ENCODE data around the gene ATG4D.

GRCh38 chr19:10554760-10555609, 11.3 kb downstream of the ATG4D start:
- TF ChIP-seq EZH2 (IDR thresholded peaks at IDR 0.05; ENCODE audit: low read depth, unreplicated experiment) (no peak), CTCF (conservative IDR thresholded peaks at IDR 0.05; ENCODE audit: low read depth in 2 of 2) (no peak), REST (IDR thresholded peaks at IDR 0.05; ENCODE audit: unreplicated experiment) (no peak), POLR2AphosphoS5 (IDR thresholded peaks at IDR 0.05; ENCODE audit: low read depth) (no peak), EZH2phosphoT487 (IDR thresholded peaks at IDR 0.05; ENCODE audit: unreplicated experiment) (no peak), JUNB (IDR thresholded peaks at IDR 0.05; ENCODE audit: unreplicated experiment) (no peak), STAT1 (IDR thresholded peaks at IDR 0.05; ENCODE audit: unreplicated experiment) (no peak), ETS1 (IDR thresholded peaks at IDR 0.05) (no peak), ZNF114 (CRISPR knock-in tag; IDR thresholded peaks at IDR 0.05) (no peak), CREB1 (CRISPR knock-in tag; IDR thresholded peaks at IDR 0.05; ENCODE audit: low read depth) (no peak), ZNF331 (CRISPR knock-in tag; IDR thresholded peaks at IDR 0.05; ENCODE audit: low read depth) (no peak), NANOG (IDR thresholded peaks at IDR 0.05; ENCODE audit: borderline replicate concordance) (no peak)

Measured in GM23338 (cell line).